K562 (cell line): Measurements from ENCODE around the gene AP2A2. TPM values are rescaled to one million over a fixed set of nuclear protein-coding genes. Genes with fewer than 3 reads are reported as not detected.

Experiments used
- ATAC-seq: fragments of 200-7000 bp; cut with Tn5 transposase; 3 replicates; pipeline ENCODE4 v1.9.1; 2020; ENCODE audit warnings: moderate library complexity
- BruUV-seq: library from RNA; stranded (reverse); fragments of 400-500 nt; replicated peaks from 2 replicates; lab custom pipeline; 2021; lab: Mats Ljungman, UMichigan
- CTCF ChIA-PET: fragments of 300-600 bp; formaldehyde crosslinking; extraction: SDS; loops from one replicate; lab custom pipeline; 2021; ENCODE audit warnings: low intra/inter-chr PET ratio; lab: Yijun Ruan, JAX
- POLR2A ChIA-PET: fragments of 300-600, 350-650 bp; sonication (Branson Sonifier 250); formaldehyde crosslinking; extraction: SDS; loops from one replicate; lab custom pipeline; 2021; ENCODE audit warnings: antibody characterized with exemption, inconsistent platforms; lab: Yijun Ruan, JAX
- DNase-seq, 4 experiments: peaks; one replicate each; pipeline versions ENCODE4 v3.0.0 to v3.0.0-alpha.2; 2011 to 2018; ENCODE audit warnings: low spot score in 3 of 4, mixed read lengths in 3 of 4; ENCODE audit errors: extremely low read depth in 1 of 4
- FAIRE-seq: peaks from 2 replicates; lab custom pipeline; 2011; peaks lifted over from hg19 to GRCh38; lab: Jason Lieb, UNC
- H2AFZ ChIP-seq: 2 replicates; pipeline ENCODE4 v1.6.0; 2011; ENCODE audit warnings: low read depth, low read length, control low read depth, inconsistent platforms
- H3K27ac ChIP-seq: fragments of 200-600 bp; 3 replicates; pipeline ENCODE4 v1.8.0; 2011; ENCODE audit warnings: low read depth, mild to moderate bottlenecking, control low read depth, inconsistent platforms, low read length, moderate library complexity, mixed read lengths; ENCODE audit errors: extremely low read depth
- H3K27me3 ChIP-seq, 2 experiments: fragments of 300-600 bp in 1 of 2; 2 replicates in 1 of 2; 3 replicates in 1 of 2; pipeline versions ENCODE4 v1.6.0 to v1.8.0; 2011; ENCODE audit warnings: inconsistent platforms in 2 of 2, low read length in 2 of 2, mild to moderate bottlenecking in 1 of 2, mixed read lengths in 1 of 2, moderate library complexity in 1 of 2; ENCODE audit not compliant: control insufficient read depth in 2 of 2, insufficient read depth in 2 of 2
- H3K36me3 ChIP-seq: fragments of 300-600 bp; 3 replicates; pipeline ENCODE4 v1.8.0; 2011; ENCODE audit warnings: mild to moderate bottlenecking, low read length, inconsistent platforms; ENCODE audit not compliant: control insufficient read depth, insufficient read depth
- H3K4me1 ChIP-seq, 2 experiments: fragments of 200-600 bp in 1 of 2; replicated peaks in 1 of 2; 2 replicates in 1 of 2; 3 replicates in 1 of 2; pipeline versions ENCODE4 v1.5.1 to v1.8.0; 2011; ENCODE audit warnings: inconsistent platforms in 2 of 2, low read length in 2 of 2, mild to moderate bottlenecking in 1 of 2, mixed read lengths in 1 of 2, moderate library complexity in 1 of 2; ENCODE audit not compliant: control insufficient read depth in 2 of 2, insufficient read depth in 2 of 2
- H3K4me2 ChIP-seq: 2 replicates; pipeline ENCODE4 v1.6.1; 2011; ENCODE audit warnings: low read length, control low read depth, inconsistent platforms, mixed read lengths; ENCODE audit not compliant: insufficient read depth
- H3K4me3 ChIP-seq: fragments of 200-600 bp; sonication (generic), shearing (Covaris generic); 2 replicates; pipeline ENCODE4 v1.5.1; 2016; ENCODE audit warnings: control low read depth, inconsistent platforms
- H3K79me2 ChIP-seq: fragments of 200-600 bp; 3 replicates; pipeline ENCODE4 v1.8.0; 2011; ENCODE audit warnings: low read length, inconsistent platforms; ENCODE audit not compliant: control insufficient read depth, insufficient read depth
- H3K9ac ChIP-seq, 2 experiments: 2 replicates each; pipeline versions ENCODE4 v1.6.0 to v1.6.1; 2011; ENCODE audit warnings: low read depth in 2 of 2, low read length in 2 of 2, control low read depth in 1 of 2, inconsistent platforms in 1 of 2, mild to moderate bottlenecking in 1 of 2, mixed read lengths in 1 of 2; ENCODE audit not compliant: insufficient read depth in 1 of 2
- H3K9me1 ChIP-seq: one replicate; pipeline ENCODE4 v1.6.0; 2011; ENCODE audit warnings: inconsistent platforms, mild to moderate bottlenecking, low read length, moderate library complexity; ENCODE audit not compliant: control insufficient read depth, insufficient read depth
- H3K9me3 ChIP-seq: replicated peaks from 2 replicates; pipeline ENCODE4 v1.5.1; 2011; ENCODE audit warnings: low read depth, low read length, inconsistent platforms; ENCODE audit not compliant: control insufficient read depth, insufficient read depth
- H4K20me1 ChIP-seq: replicated peaks from 2 replicates; pipeline ENCODE4 v1.6.1; 2011; ENCODE audit warnings: low read length, inconsistent platforms, mixed read lengths; ENCODE audit not compliant: control insufficient read depth, insufficient read depth
- BRD9 ChIP-seq: fragments of 450-650 bp; IDR thresholded peaks from 2 replicates; pipeline ENCODE4 v1.6.1; 2018; ENCODE audit warnings: low read depth; ENCODE audit not compliant: partially characterized antibody
- CBFB ChIP-seq: sonication (generic); formaldehyde crosslinking; IDR thresholded peaks from 2 replicates; pipeline ENCODE4 v1.4.0; 2020; ENCODE audit warnings: mild to moderate bottlenecking, missing genetic modification reagents
- GABPB2 ChIP-seq: fragments of 250-450 bp; sonication (Bioruptor Pico); conservative IDR thresholded peaks from 2 replicates; pipeline ENCODE4 v1.5.1; 2021; ENCODE audit warnings: mild to moderate bottlenecking
- HNRNPUL1 ChIP-seq: fragments of 200-400 bp; formaldehyde crosslinking; IDR thresholded peaks from 2 replicates; pipeline ENCODE4 v1.6.1; 2017; ENCODE audit warnings: low read length
- MAFG ChIP-seq: fragments of 450-650 bp; conservative IDR thresholded peaks from 2 replicates; pipeline ENCODE4 v1.6.1; 2016; ENCODE audit warnings: missing genetic modification characterization, missing compliant biosample characterization
- POLR2AphosphoS5 ChIP-seq: IDR thresholded peaks from 2 replicates; pipeline ENCODE4 v1.6.1; 2011; ENCODE audit warnings: mild to moderate bottlenecking, low read depth, low read length, moderate library complexity; ENCODE audit not compliant: control insufficient read depth, insufficient read depth
- POU5F1 ChIP-seq: fragments of 150-350 bp; IDR thresholded peaks from 2 replicates; pipeline ENCODE4 v1.6.1; 2014; ENCODE audit warnings: borderline replicate concordance, low read length, low read depth, mild to moderate bottlenecking; ENCODE audit not compliant: partially characterized antibody
- RAD21 ChIP-seq, 2 experiments: fragments of 250-450 bp in 1 of 2; fragments of 450-650 bp in 1 of 2; sonication (Bioruptor Pico) in 1 of 2; formaldehyde crosslinking in 1 of 2; IDR thresholded peaks in 1 of 2; conservative IDR thresholded peaks in 1 of 2; 2 replicates each; pipeline versions ENCODE4 v1.4.0 to v1.8.0; 2020 to 2022; ENCODE audit warnings: mild to moderate bottlenecking in 2 of 2, moderate library complexity in 1 of 2
- SMAD2 ChIP-seq: fragments of 150-350 bp; IDR thresholded peaks from 2 replicates; pipeline ENCODE4 v1.6.1; 2014; ENCODE audit warnings: low read depth, mild to moderate bottlenecking, low read length
- SMC3 ChIP-seq: conservative IDR thresholded peaks from 2 replicates; pipeline ENCODE4 v1.6.1; 2011; ENCODE audit warnings: low read depth, low read length, improper control_type of control experiment; ENCODE audit not compliant: insufficient read depth
- TAL1 ChIP-seq: fragments of 450-650 bp; IDR thresholded peaks from 2 replicates; pipeline ENCODE4 v1.6.1; 2016; ENCODE audit warnings: mild to moderate bottlenecking
- TCFL5 ChIP-seq: fragments of 250-450 bp; sonication (Bioruptor Pico); conservative IDR thresholded peaks from 2 replicates; pipeline ENCODE4 v1.6.1; 2021; ENCODE audit warnings: mild to moderate bottlenecking, moderate library complexity, matching md5 sums
- ZNF217 ChIP-seq: sonication (generic); formaldehyde crosslinking; IDR thresholded peaks from 2 replicates; pipeline ENCODE4 v1.8.0; 2022; ENCODE audit warnings: mild to moderate bottlenecking, missing genetic modification reagents
- WGBS: fragments of 100-300 bp; shearing (Covaris generic); methylation state at CpG from one replicate; pipeline ENCODE4 v1.1.6; 2016; ENCODE audit warnings: low coverage, mixed read lengths; ENCODE audit not compliant: insufficient coverage; ENCODE audit errors: missing lambda C conversion rate; 5-methylcytosine and 5-hydroxymethylcytosine counted together
- in situ Hi-C: fragments of 300-500 bp; cut with MboI; formaldehyde crosslinking; loops from 4 replicates; pipeline ENCODE4 v1.15.0; 2018; ENCODE audit warnings: inconsistent platforms, mixed read lengths
- intact Hi-C: fragments of 100-400 bp; cut with micrococcal nuclease; formaldehyde crosslinking; loops from 2 replicates; pipeline ENCODE4 v1.14.2; 2022
- polyA plus RNA-seq, 8 experiments: library from polyadenylated mRNA; depleted of rRNA in 4 of 8; stranded (reverse) in 5 of 8; unstranded in 3 of 8; fragments of >200 nt; fragmentation: Nextera tagmentation in 2 of 8; fragmentation: Illumina TruSeq in 1 of 8; extraction: Ambion mirVana in 2 of 8; extraction: Trizol in 1 of 8; gene quantifications; 2 replicates each; pipeline versions ENCODE4 v1.2.1 to v1.2.3, GENCODE V29; 2011 to 2014; ENCODE audit warnings: inconsistent platforms in 1 of 8, missing spikeins in 1 of 8
- total RNA-seq, 7 experiments: library from RNA; depleted of rRNA in 6 of 7; stranded (reverse); fragments of >200 nt in 6 of 7; fragmentation: Illumina TruSeq in 2 of 7; extraction: Trizol in 2 of 7; gene quantifications; 2 replicates each; pipeline versions ENCODE4 v1.2.1 to v1.2.3, GENCODE V29; 2011 to 2021; ENCODE audit warnings: low replicate concordance in 1 of 7
- TF ChIP-seq, protein P1 (sequence below): fragments of 450-650 bp; formaldehyde crosslinking; IDR thresholded peaks from 2 replicates; pipeline ENCODE4 v1.4.0; 2022; ENCODE audit warnings: missing genetic modification characterization

AP2A2 gene
- total and polyA plus RNA-seq, 9 of the 15 experiments (the other 6 are each of a cell fraction or from before 2014, with no cell fraction given): 0.69 to 41.7 (median 15.2) TPM

DNA sequence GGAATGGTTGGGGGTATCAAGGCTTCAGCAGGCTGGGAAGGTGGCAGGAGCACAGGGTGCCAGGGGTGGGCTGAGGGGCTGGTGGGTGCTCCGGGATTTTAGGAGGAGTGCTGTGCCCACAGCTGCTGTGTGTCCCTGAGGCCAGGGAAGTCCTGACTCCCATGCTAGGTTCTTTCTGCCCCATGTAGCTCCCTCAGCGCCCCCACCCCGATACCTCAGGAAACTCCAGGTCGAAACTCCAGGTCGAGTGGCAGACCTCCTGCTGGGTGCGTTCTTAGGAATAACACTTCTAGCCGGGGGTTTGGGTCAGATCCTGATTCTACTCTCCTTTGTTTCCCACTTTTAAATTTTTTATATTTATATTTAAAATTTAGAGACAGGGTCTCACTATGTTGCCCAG is 8.3 kb downstream of the AP2A2 start:
- Histone ChIP-seq H3K4me3 (no peak overlapping the region), H3K9me3 (no peaks in the 10 kb centered on the region), H4K20me1 (0 out of 2 replicates have a peak, but pooled peaks cover 2% of the 10 kb centered on the region), H3K9ac (0 out of 4 replicates have a peak overlapping the region, but pooled peaks of 1 of the 2 experiments have one; percentile 4), H3K9me1 (no peaks in the 10 kb centered on the region), H3K4me1 (peaks cover 10 to 20% of the 10 kb centered on the region in 2 experiments), H3K27me3 (no peaks in the 10 kb centered on the region), H3K4me2 (no peak overlapping the region), H3K36me3 (0 out of 3 replicates have a peak, but pooled peaks cover under 1% of the 10 kb centered on the region), H2AFZ (no peak overlapping the region), H3K27ac (no peak overlapping the region), H3K79me2 (peaks cover 54% of the 10 kb centered on the region)
- FAIRE-seq: no peak
- BruUV-seq: no TSS peak
- no peak for ATAC-seq
- in situ Hi-C loops (no loop called here), intact Hi-C loops (no loop called here)
- DNase-seq: no peak
- ChIA-PET POLR2A (interaction anchor here (1.0 to 1.3 kb wide), 2 partner anchors 12 to 21 kb away, joined by 3 to 4 read pairs; no protein-coding TSS in a partner anchor), CTCF (no interaction called here)
- 86% methylated on average over 7 of the region's 7 CpGs for WGBS
- TF ChIP-seq TAL1 (no peak), TCFL5 (CRISPR knock-in tag) (no peak), POU5F1 (no peak), ZNF217 (CRISPR knock-in tag) (no peak), CBFB (CRISPR knock-in tag) (no peak), GABPB2 (CRISPR knock-in tag) (no peak), HNRNPUL1 (no peak), RAD21 (CRISPR knock-in tag; conservative IDR thresholded peaks at IDR 0.05 in 1 of 2, IDR thresholded peaks at IDR 0.05 in 1 of 2) (no peak), BRD9 (no peak), POLR2AphosphoS5 (no peak), SMC3 (no peak), MAFG (tag) (no peak), SMAD2 (no peak)
- TF ChIP-seq, protein P1, sequence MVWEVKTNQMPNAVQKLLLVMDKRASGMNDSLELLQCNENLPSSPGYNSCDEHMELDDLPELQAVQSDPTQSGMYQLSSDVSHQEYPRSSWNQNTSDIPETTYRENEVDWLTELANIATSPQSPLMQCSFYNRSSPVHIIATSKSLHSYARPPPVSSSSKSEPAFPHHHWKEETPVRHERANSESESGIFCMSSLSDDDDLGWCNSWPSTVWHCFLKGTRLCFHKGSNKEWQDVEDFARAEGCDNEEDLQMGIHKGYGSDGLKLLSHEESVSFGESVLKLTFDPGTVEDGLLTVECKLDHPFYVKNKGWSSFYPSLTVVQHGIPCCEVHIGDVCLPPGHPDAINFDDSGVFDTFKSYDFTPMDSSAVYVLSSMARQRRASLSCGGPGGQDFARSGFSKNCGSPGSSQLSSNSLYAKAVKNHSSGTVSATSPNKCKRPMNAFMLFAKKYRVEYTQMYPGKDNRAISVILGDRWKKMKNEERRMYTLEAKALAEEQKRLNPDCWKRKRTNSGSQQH (CRISPR knock-in tag): no peak
